HEK293 (cell line): Measurements from ENCODE around the gene GOLGA8S.

ENCODE experiments used
- CTCF ChIA-PET: fragments of 350-600 bp; formaldehyde crosslinking; extraction: SDS; loops from one replicate; lab custom pipeline; 2021; ENCODE audit warnings: antibody characterized with exemption; lab: Yijun Ruan, JAX
- POLR2A ChIA-PET: fragments of 300-600 bp; formaldehyde crosslinking; extraction: SDS; loops from one replicate; lab custom pipeline; 2020; ENCODE audit warnings: antibody characterized with exemption, inconsistent platforms; lab: Yijun Ruan, JAX
- H3K27ac ChIP-seq: fragments of 200-500 bp; sonication (Bioruptor generic); 2 replicates; pipeline ENCODE4 v1.5.1; 2014; ENCODE audit warnings: low read depth, low read length, control low read depth, inconsistent platforms; ENCODE audit errors: extremely low read depth
- H3K36me3 ChIP-seq, 2 experiments: fragments of 200-500 bp in 1 of 2; sonication (Bioruptor generic) in 1 of 2; 1 replicate in 1 of 2; 2 replicates in 1 of 2; pipeline ENCODE4 v1.5.1; 2014 to 2017; ENCODE audit warnings: inconsistent platforms in 2 of 2, low read length in 2 of 2; ENCODE audit not compliant: control insufficient read depth in 2 of 2, insufficient read depth in 1 of 2
- H3K4me1 ChIP-seq: fragments of 200-500 bp; sonication (Bioruptor generic); 2 replicates; pipeline ENCODE4 v1.5.1; 2014; ENCODE audit warnings: mild to moderate bottlenecking, low read length, inconsistent platforms; ENCODE audit not compliant: control insufficient read depth, insufficient read depth
- H3K4me3 ChIP-seq: 2 replicates; pipeline ENCODE4 v1.5.1; 2011; ENCODE audit warnings: low read depth, mild to moderate bottlenecking, control low read depth, low read length, moderate library complexity
- H3K9me3 ChIP-seq: fragments of 200-500 bp; sonication (Bioruptor generic); 2 replicates; pipeline ENCODE4 v1.5.1; 2014; ENCODE audit warnings: low read depth, low read length, inconsistent platforms; ENCODE audit not compliant: control insufficient read depth, insufficient read depth
- ATF2 ChIP-seq: fragments of 450-650 bp; formaldehyde crosslinking; IDR thresholded peaks from 2 replicates; pipeline ENCODE4 v1.5.1; 2016; ENCODE audit warnings: missing biosample characterization, missing genetic modification characterization, low read depth
- INSM2 ChIP-seq: fragments of 450-650 bp; formaldehyde crosslinking; IDR thresholded peaks from 2 replicates; pipeline ENCODE4 v1.5.1; 2016; ENCODE audit warnings: missing biosample characterization, missing genetic modification characterization
- OVOL3 ChIP-seq: fragments of 450-650 bp; formaldehyde crosslinking; IDR thresholded peaks from 2 replicates; pipeline ENCODE4 v1.5.1; 2016; ENCODE audit warnings: missing biosample characterization, missing genetic modification characterization
- PATZ1 ChIP-seq: fragments of 450-650 bp; formaldehyde crosslinking; IDR thresholded peaks from 2 replicates; pipeline ENCODE4 v1.5.1; 2016; ENCODE audit warnings: missing biosample characterization, missing genetic modification characterization
- ZBTB26 ChIP-seq: fragments of 450-650 bp; formaldehyde crosslinking; optimal IDR thresholded peaks from 2 replicates; pipeline ENCODE3; 2016; ENCODE audit warnings: missing biosample characterization, mild to moderate bottlenecking, missing genetic modification characterization
- ZFHX2 ChIP-seq: fragments of 450-650 bp; formaldehyde crosslinking; conservative IDR thresholded peaks from 2 replicates; pipeline ENCODE4 v1.5.1; 2016; ENCODE audit warnings: missing biosample characterization, missing genetic modification characterization
- ZNF146 ChIP-seq: fragments of 450-650 bp; formaldehyde crosslinking; IDR thresholded peaks from 2 replicates; pipeline ENCODE4 v1.5.1; 2016; ENCODE audit warnings: missing biosample characterization, missing genetic modification characterization
- ZNF169 ChIP-seq: fragments of 450-650 bp; formaldehyde crosslinking; IDR thresholded peaks from 2 replicates; pipeline ENCODE4 v1.5.1; 2016; ENCODE audit warnings: missing biosample characterization, missing genetic modification characterization
- ZNF174 ChIP-seq: fragments of 450-650 bp; formaldehyde crosslinking; IDR thresholded peaks from 2 replicates; pipeline ENCODE4 v1.5.0; 2017; ENCODE audit warnings: missing biosample characterization, mild to moderate bottlenecking, missing genetic modification characterization
- ZNF19 ChIP-seq: fragments of 450-650 bp; formaldehyde crosslinking; IDR thresholded peaks from 2 replicates; pipeline ENCODE4; 2016; ENCODE audit warnings: missing biosample characterization, missing genetic modification characterization, low read depth
- ZNF211 ChIP-seq: fragments of 450-650 bp; formaldehyde crosslinking; IDR thresholded peaks from 2 replicates; pipeline ENCODE4 v1.5.1; 2016; ENCODE audit warnings: low read depth, missing biosample characterization, missing genetic modification characterization
- ZNF280D ChIP-seq: fragments of 450-650 bp; formaldehyde crosslinking; IDR thresholded peaks from 2 replicates; pipeline ENCODE4 v1.5.1; 2016; ENCODE audit warnings: missing biosample characterization, missing genetic modification characterization
- ZNF311 ChIP-seq: fragments of 450-650 bp; formaldehyde crosslinking; IDR thresholded peaks from 2 replicates; pipeline ENCODE4 v1.5.1; 2017; ENCODE audit warnings: missing biosample characterization, missing genetic modification characterization, borderline replicate concordance
- ZNF362 ChIP-seq: fragments of 450-650 bp; formaldehyde crosslinking; IDR thresholded peaks from 2 replicates; pipeline ENCODE4 v1.5.1; 2016; ENCODE audit warnings: missing biosample characterization, missing genetic modification characterization
- ZNF391 ChIP-seq: fragments of 450-650 bp; formaldehyde crosslinking; IDR thresholded peaks from 2 replicates; pipeline ENCODE4 v1.5.1; 2016; ENCODE audit warnings: low read depth, missing biosample characterization, missing genetic modification characterization, borderline replicate concordance
- ZNF473 ChIP-seq: fragments of 450-650 bp; formaldehyde crosslinking; IDR thresholded peaks from 2 replicates; pipeline ENCODE4 v1.5.1; 2017; ENCODE audit warnings: missing biosample characterization, missing genetic modification characterization
- ZNF510 ChIP-seq: fragments of 450-650 bp; formaldehyde crosslinking; IDR thresholded peaks from 2 replicates; pipeline ENCODE4 v1.5.1; 2018; ENCODE audit warnings: mild to moderate bottlenecking, missing genetic modification characterization, missing biosample characterization; ENCODE audit not compliant: insufficient replicate concordance
- ZNF555 ChIP-seq: fragments of 450-650 bp; formaldehyde crosslinking; conservative IDR thresholded peaks from 2 replicates; pipeline ENCODE4 v1.5.1; 2017; ENCODE audit warnings: missing biosample characterization, mild to moderate bottlenecking, missing genetic modification characterization, inconsistent platforms
- ZNF704 ChIP-seq: fragments of 450-650 bp; formaldehyde crosslinking; IDR thresholded peaks from 2 replicates; pipeline ENCODE4 v1.5.1; 2016; ENCODE audit warnings: missing biosample characterization, missing genetic modification characterization
- ZSCAN18 ChIP-seq: fragments of 450-650 bp; formaldehyde crosslinking; IDR thresholded peaks from 2 replicates; pipeline ENCODE4 v1.5.1; 2016; ENCODE audit warnings: missing biosample characterization, missing genetic modification characterization

Gene GOLGA8S

GRCh38 chr15:23385886-23386430 lies 31.4 kb downstream of the GOLGA8S start:
- Histone ChIP-seq H3K36me3 (no peaks in the 10 kb centered on the region), H3K4me3 (no peak overlapping the region), H3K9me3 (no peaks in the 10 kb centered on the region), H3K4me1 (no peaks in the 10 kb centered on the region), H3K27ac (no peak overlapping the region)
- no peak for TF ChIP-seq ZNF146 (tag by site-specific recombination)
- TF ChIP-seq ZFHX2: no peak
- TF ChIP-seq ZNF555 (tag by site-specific recombination): no peak
- no peak for TF ChIP-seq ZNF473 (tag by site-specific recombination)
- TF ChIP-seq ZNF391 (tag by site-specific recombination): no peak
- TF ChIP-seq ZSCAN18 (tag by site-specific recombination): no peak
- no peak for TF ChIP-seq ZNF211
- TF ChIP-seq ZNF704 (tag by site-specific recombination): no peak
- no peak for TF ChIP-seq ZNF362 (tag by site-specific recombination)
- no peak for TF ChIP-seq ZNF19 (tag by site-specific recombination)
- TF ChIP-seq ZNF169 (tag by site-specific recombination): no peak
- TF ChIP-seq PATZ1 (tag by site-specific recombination): no peak
- no peak for TF ChIP-seq ZNF174 (tag by site-specific recombination)
- no peak for TF ChIP-seq ZNF510 (tag by site-specific recombination)
- no peak for TF ChIP-seq ZNF311 (tag by site-specific recombination)
- no peak for TF ChIP-seq ZNF280D (tag by site-specific recombination)
- TF ChIP-seq INSM2 (tag by site-specific recombination): no peak
- no peak for TF ChIP-seq ZBTB26 (tag by site-specific recombination)
- no peak for TF ChIP-seq OVOL3 (tag by site-specific recombination)
- no peak for TF ChIP-seq ATF2 (tag by site-specific recombination)
- CTCF ChIA-PET: no interaction called here
- POLR2A ChIA-PET: no interaction called here
